Smooth muscle cell (in vitro differentiated cells): ENCODE measurements around the gene FAAP20. TPM values are rescaled to one million over a fixed set of nuclear protein-coding genes. Genes with fewer than 3 reads are reported as not detected.

ENCODE experiments used
- DNase-seq: peaks from one replicate; lab custom pipeline; 2025; ENCODE audit not compliant: unreplicated experiment; lab: John Stamatoyannopoulos, UW
- H2AFZ ChIP-seq: fragments of 200-600 bp; sonication (generic); 2 replicates; pipeline ENCODE4 v1.6.0; 2016; ENCODE audit warnings: antibody characterized with exemption, low read depth, mild to moderate bottlenecking
- H3F3A ChIP-seq: fragments of 200-600 bp; sonication (generic); 2 replicates; pipeline ENCODE4 v1.6.0; 2017; ENCODE audit warnings: antibody characterized with exemption, low read depth
- H3K27ac ChIP-seq: fragments of 200-600 bp; sonication (generic); 2 replicates; pipeline ENCODE4 v1.5.1; 2016; ENCODE audit warnings: low read depth, mild to moderate bottlenecking
- H3K27me3 ChIP-seq: fragments of 200-600 bp; sonication (generic); 2 replicates; pipeline ENCODE4 v1.6.1; 2016; ENCODE audit warnings: low read depth, mild to moderate bottlenecking
- H3K36me3 ChIP-seq: fragments of 200-600 bp; sonication (generic); 2 replicates; pipeline ENCODE4 v1.5.1; 2016; ENCODE audit warnings: low read depth
- H3K4me1 ChIP-seq: fragments of 200-600 bp; sonication (generic); 2 replicates; pipeline ENCODE4 v1.5.1; 2016; ENCODE audit warnings: low read depth
- H3K4me2 ChIP-seq: fragments of 200-600 bp; sonication (generic); 2 replicates; pipeline ENCODE4 v1.6.0; 2016; ENCODE audit warnings: mild to moderate bottlenecking
- H3K4me3 ChIP-seq: fragments of 200-600 bp; sonication (generic); 2 replicates; pipeline ENCODE4 v1.5.1; 2016; ENCODE audit warnings: mild to moderate bottlenecking
- H3K79me2 ChIP-seq: fragments of 200-600 bp; sonication (generic); 2 replicates; pipeline ENCODE4 v1.6.0; 2016; ENCODE audit warnings: low read depth, mild to moderate bottlenecking
- H3K9ac ChIP-seq: fragments of 200-600 bp; sonication (generic); 2 replicates; pipeline ENCODE4 v1.6.0; 2016; ENCODE audit warnings: low read depth
- H3K9me3 ChIP-seq: fragments of 200-600 bp; sonication (generic); replicated peaks from 2 replicates; pipeline ENCODE4 v1.5.1; 2016; ENCODE audit warnings: low read depth
- H4K20me1 ChIP-seq: fragments of 200-600 bp; sonication (generic); 2 replicates; pipeline ENCODE4 v1.6.0; 2016; ENCODE audit warnings: low read depth
- CTCF ChIP-seq: fragments of 200-600 bp; sonication (generic); IDR thresholded peaks from 2 replicates; pipeline ENCODE4 v1.5.1; 2017; ENCODE audit warnings: borderline replicate concordance, mild to moderate bottlenecking, antibody characterized with exemption; ENCODE audit not compliant: insufficient read depth, poor library complexity, severe bottlenecking
- WGBS: methylation state at CpG from one replicate; pipeline ENCODE4 v1.1.7; 2016; ENCODE audit warnings: low lambda C conversion rate; 5-methylcytosine and 5-hydroxymethylcytosine counted together
- polyA plus RNA-seq: library from polyadenylated mRNA; unstranded; fragments of >200 nt; fragmentation: Nextera tagmentation; extraction: Ambion mirVana; gene quantifications from 2 replicates; pipeline ENCODE4 v1.2.1, GENCODE V29; 2016
- total RNA-seq: library from RNA; depleted of rRNA; stranded (reverse); fragments of >200 nt; gene quantifications from 2 replicates; pipeline ENCODE4 v1.2.3, GENCODE V29; 2014

Gene FAAP20
- total and polyA plus RNA-seq, 2 experiments from 2014 or later, result 33.1 to 162 TPM

GRCh38 chr1:2210084-2210653 is 15.6 kb upstream of the FAAP20 start:
- peaks cover 15% of the 10 kb centered on the region for H3F3A ChIP-seq
- H2AFZ ChIP-seq, result no peak overlapping the region
- no peak overlapping the region for H3K9ac ChIP-seq
- TF ChIP-seq CTCF, result no peak
- no peaks in the 10 kb centered on the region for H3K79me2 ChIP-seq
- no peaks in the 10 kb centered on the region for H3K9me3 ChIP-seq
- no peaks in the 10 kb centered on the region for H4K20me1 ChIP-seq
- no peak overlapping the region for H3K4me3 ChIP-seq
- H3K4me2 ChIP-seq, result no peak overlapping the region
- WGBS, result 90% methylated on average over 14 of the region's 19 CpGs
- H3K27ac ChIP-seq, result no peak overlapping the region
- H3K36me3 ChIP-seq, result no peaks in the 10 kb centered on the region
- DNase-seq, result no peak
- peaks cover 42% of the 10 kb centered on the region for H3K4me1 ChIP-seq
- no peaks in the 10 kb centered on the region for H3K27me3 ChIP-seq

- Histone ChIP-seq H3K4me3 (no peak overlapping the region), H3K27ac (no peak overlapping the region), H3K27me3 (no peaks in the 10 kb centered on the region), H2AFZ (no peak overlapping the region), H3F3A (peaks cover 15% of the 10 kb centered on the region), H4K20me1 (no peaks in the 10 kb centered on the region), H3K4me2 (no peak overlapping the region), H3K79me2 (no peaks in the 10 kb centered on the region), H3K9ac (no peak overlapping the region), H3K4me1 (peaks cover 38% of the 10 kb centered on the region), H3K9me3 (no peaks in the 10 kb centered on the region), H3K36me3 (no peaks in the 10 kb centered on the region)
- 81% methylated on average over 18 of the region's 18 CpGs for WGBS
- TF ChIP-seq CTCF, result no peak
- DNase-seq, result no peak
These were observed 15.0 kb upstream of the FAAP20 start for GRCh38 chr1:2209400-2210083.

- peaks cover 35% of the 10 kb centered on the region for H3K4me1 ChIP-seq
- H3K4me3 ChIP-seq, result no peak overlapping the region
- no peak overlapping the region for H2AFZ ChIP-seq
- no peak overlapping the region for H3K27ac ChIP-seq
- TF ChIP-seq CTCF, result no peak
- H3F3A ChIP-seq, result peaks cover 15% of the 10 kb centered on the region
- H4K20me1 ChIP-seq, result no peaks in the 10 kb centered on the region
- 75% methylated on average over 20 of the region's 24 CpGs for WGBS
- no peak overlapping the region for H3K9ac ChIP-seq
- H3K36me3 ChIP-seq, result no peaks in the 10 kb centered on the region
- no peaks in the 10 kb centered on the region for H3K27me3 ChIP-seq
- H3K79me2 ChIP-seq, result no peaks in the 10 kb centered on the region
- H3K4me2 ChIP-seq, result no peak overlapping the region
- no peaks in the 10 kb centered on the region for H3K9me3 ChIP-seq
- DNase-seq, result no peak
These were observed 14.0 kb upstream of the FAAP20 start for GRCh38 chr1:2208309-2209239.
